HUES6 (cell line): ENCODE measurements around the gene BCL2L1.
"Not testable (repeated sequence)": the region's sequence is repeated elsewhere in the genome, so short reads cannot be mapped to it uniquely, and the experiment has no call there.

Experiments
- H3K27ac ChIP-seq: 2 replicates; pipeline ENCODE4 v1.7.0; 2013; ENCODE audit warnings: low read depth, mild to moderate bottlenecking, low read length, inconsistent platforms
- H3K27me3 ChIP-seq: 2 replicates; pipeline ENCODE4 v1.6.1; 2013; ENCODE audit warnings: low read length; ENCODE audit not compliant: control insufficient read depth, insufficient read depth
- H3K36me3 ChIP-seq: 2 replicates; pipeline ENCODE4 v1.6.1; 2013; ENCODE audit warnings: low read length; ENCODE audit not compliant: control insufficient read depth, insufficient read depth
- H3K4me1 ChIP-seq: 2 replicates; pipeline ENCODE4 v1.6.1; 2013; ENCODE audit warnings: low read length; ENCODE audit not compliant: control insufficient read depth, insufficient read depth
- H3K4me3 ChIP-seq: 2 replicates; pipeline ENCODE4 v1.5.1; 2013; ENCODE audit warnings: low read depth, low read length
- H3K9ac ChIP-seq: one replicate; pipeline ENCODE4 v1.6.1; 2013; ENCODE audit warnings: mild to moderate bottlenecking, low read length
- H3K9me3 ChIP-seq: 2 replicates; pipeline ENCODE4 v1.6.1; 2013; ENCODE audit warnings: low read depth, low read length; ENCODE audit not compliant: control insufficient read depth, insufficient read depth

Gene BCL2L1

GRCh38 chr20:31677553-31678260 lies 45.0 kb downstream of the BCL2L1 start:
- Histone ChIP-seq H3K9ac (no peak overlapping the region), H3K27ac (0 out of 2 replicates have a peak overlapping the region, but pooled peaks have one; percentile 26), H3K36me3 (peaks cover 27% of the 10 kb centered on the region), H3K9me3 (no peaks in the 10 kb centered on the region), H3K27me3 (no peaks in the 10 kb centered on the region), H3K4me3 (no peak overlapping the region), H3K4me1 (peaks cover 48% of the 10 kb centered on the region)

DNA sequence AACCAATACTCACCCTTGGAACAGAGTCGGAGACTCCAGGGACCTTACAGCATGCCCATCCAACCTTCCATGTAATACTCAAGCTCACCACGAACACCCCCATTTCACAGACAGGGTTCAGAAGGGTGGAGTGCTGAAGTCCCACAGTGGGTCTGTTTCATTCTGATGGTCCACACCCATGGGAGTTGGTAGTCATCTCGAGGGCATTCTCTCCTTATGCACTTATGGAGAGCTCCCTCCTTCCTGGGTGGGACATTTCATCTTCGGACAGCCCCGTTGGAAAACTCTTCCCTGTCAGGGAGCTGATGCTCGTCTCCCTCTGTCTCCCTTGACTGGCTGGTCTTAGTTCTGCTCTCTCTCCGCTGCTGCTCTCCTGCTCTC lies 46.1 kb downstream of the BCL2L1 start:
- Histone ChIP-seq H3K9me3 (no peaks in the 10 kb centered on the region), H3K4me3 (no peak overlapping the region), H3K27me3 (no peaks in the 10 kb centered on the region), H3K9ac (no peak overlapping the region), H3K27ac (no peak overlapping the region), H3K4me1 (peaks cover 48% of the 10 kb centered on the region), H3K36me3 (peaks cover 27% of the 10 kb centered on the region)

- Histone ChIP-seq H3K27me3 (no peaks in the 10 kb centered on the region), H3K27ac (no peak overlapping the region), H3K9ac (peak overlapping the region; percentile 12), H3K4me3 (no peak overlapping the region), H3K9me3 (no peaks in the 10 kb centered on the region), H3K4me1 (peaks cover 48% of the 10 kb centered on the region), H3K36me3 (peaks cover 26% of the 10 kb centered on the region)
Observed at GRCh38 chr20:31675828-31676608, 46.6 kb downstream of the BCL2L1 start.

GRCh38 chr20:31674895-31675827 lies 47.5 kb downstream of the BCL2L1 start:
- H3K9ac ChIP-seq = no peak overlapping the region
- peaks cover 21% of the 10 kb centered on the region for H3K36me3 ChIP-seq
- no peak overlapping the region for H3K4me3 ChIP-seq
- H3K4me1 ChIP-seq = peaks cover 42% of the 10 kb centered on the region
- no peak overlapping the region for H3K27ac ChIP-seq
- no peaks in the 10 kb centered on the region for H3K9me3 ChIP-seq
- H3K27me3 ChIP-seq = no peaks in the 10 kb centered on the region

DNA sequence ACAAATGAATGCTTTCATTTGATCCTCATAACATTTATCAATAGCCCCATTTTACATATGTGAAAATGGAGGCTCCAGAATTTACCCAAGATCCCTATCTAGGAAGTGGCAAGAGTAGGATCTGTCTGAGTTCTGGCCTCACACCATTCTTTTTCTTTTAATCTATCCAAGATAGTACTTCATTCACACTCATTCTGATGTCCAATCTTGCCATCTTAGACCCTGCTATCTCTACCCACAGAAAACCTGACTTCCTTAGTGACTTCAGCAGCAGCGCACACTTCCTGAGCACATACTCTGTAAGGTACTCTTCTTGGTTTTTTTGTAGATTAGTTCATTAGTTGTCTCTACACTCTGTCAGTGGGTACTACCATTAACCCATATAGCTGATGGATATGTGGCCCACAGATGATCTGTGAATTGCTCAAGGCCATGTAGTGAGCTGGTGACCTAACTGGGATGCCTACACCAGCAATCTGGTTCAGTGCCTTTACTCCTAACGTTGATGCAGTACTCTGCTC lies 48.7 kb downstream of the BCL2L1 start:
- Histone ChIP-seq H3K9me3 (no peaks in the 10 kb centered on the region), H3K9ac (no peak overlapping the region), H3K4me1 (peaks cover 33% of the 10 kb centered on the region), H3K27me3 (no peaks in the 10 kb centered on the region), H3K27ac (no peak overlapping the region), H3K4me3 (no peak overlapping the region), H3K36me3 (peaks cover 17% of the 10 kb centered on the region)

GRCh38 chr20:31673435-31673834 lies 49.2 kb downstream of the BCL2L1 start:
- Histone ChIP-seq H3K9me3 (no peaks in the 10 kb centered on the region), H3K27ac (no peak overlapping the region), H3K4me3 (no peak overlapping the region), H3K4me1 (peaks cover 27% of the 10 kb centered on the region; the same call in 1 of the 2 replicates), H3K27me3 (no peaks in the 10 kb centered on the region), H3K36me3 (peaks cover 16% of the 10 kb centered on the region), H3K9ac (no peak overlapping the region)

DNA sequence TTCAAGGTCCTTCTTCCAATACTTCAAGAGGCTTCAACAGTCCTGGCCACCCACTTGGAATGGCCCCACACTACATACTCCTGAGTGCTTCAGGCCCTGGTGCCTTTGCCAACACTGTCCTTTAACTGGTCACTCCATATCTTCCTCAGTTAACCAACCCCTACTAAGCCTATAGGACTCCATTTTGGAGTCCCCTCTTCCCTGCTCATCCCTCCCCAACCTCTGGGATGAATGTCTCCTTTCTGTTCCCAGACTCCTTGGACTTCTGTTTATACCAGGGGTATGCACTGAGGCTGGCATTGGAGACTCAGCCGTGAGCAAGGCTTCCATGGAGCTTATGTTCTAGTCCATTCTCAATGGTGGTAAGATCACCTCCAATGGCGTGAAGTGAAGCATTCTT lies 51.3 kb downstream of the BCL2L1 start:
- peaks cover 5% of the 10 kb centered on the region; the same call in 1 of the 2 replicates for H3K36me3 ChIP-seq
- H3K27ac ChIP-seq = no peak overlapping the region
- peaks cover 26% of the 10 kb centered on the region; the same call in 1 of the 2 replicates for H3K4me1 ChIP-seq

GRCh38 chr20:31670371-31671228 lies 52.1 kb downstream of the BCL2L1 start:
- Histone ChIP-seq H3K4me3 (no peak overlapping the region), H3K4me1 (peaks cover 22% of the 10 kb centered on the region; the same call in 1 of the 2 replicates), H3K36me3 (peaks cover 9% of the 10 kb centered on the region), H3K9ac (no peak overlapping the region), H3K27ac (no peak overlapping the region), H3K9me3 (no peaks in the 10 kb centered on the region), H3K27me3 (no peaks in the 10 kb centered on the region)

More for the DNA sequence above, 51.3 kb downstream of the BCL2L1 start:
- Histone ChIP-seq H3K9me3 (no peaks in the 10 kb centered on the region), H3K4me3 (no peak overlapping the region), H3K27me3 (no peaks in the 10 kb centered on the region), H3K9ac (no peak overlapping the region)

GRCh38 chr20:31669876-31670275 lies 52.8 kb downstream of the BCL2L1 start:
- H3K27ac ChIP-seq = no peak overlapping the region
- H3K4me1 ChIP-seq = peaks cover 19% of the 10 kb centered on the region; the same call in 1 of the 2 replicates

GRCh38 chr20:31668944-31669343 lies 53.7 kb downstream of the BCL2L1 start:
- H3K9me3 ChIP-seq, H3K27ac ChIP-seq, H3K27me3 ChIP-seq, H3K4me3 ChIP-seq, H3K9ac ChIP-seq: not testable (repeated sequence)
- peaks cover 25% of the 10 kb centered on the region; the same call in 1 of the 2 replicates for H3K4me1 ChIP-seq
- H3K36me3 ChIP-seq = peaks cover 19% of the 10 kb centered on the region

More at GRCh38 chr20:31669876-31670275, 52.8 kb downstream of the BCL2L1 start:
- peaks cover 15% of the 10 kb centered on the region for H3K36me3 ChIP-seq
- no peaks in the 10 kb centered on the region for H3K27me3 ChIP-seq
- H3K4me3 ChIP-seq = no peak overlapping the region
- H3K9ac ChIP-seq = no peak overlapping the region
- no peaks in the 10 kb centered on the region for H3K9me3 ChIP-seq
